Subcutaneous abdominal adipose tissue (tissue), 5 donors: ENCODE measurements around the gene GMIP.
A peak's percentile ranks its signal among the peaks of the same experiment; 100 is the strongest.

Source experiments
- H3K27ac ChIP-seq: one replicate; pipeline ENCODE4 v1.7.0; 2013; ENCODE audit warnings: low read depth, mild to moderate bottlenecking, inconsistent platforms, low read length, moderate library complexity
- H3K27me3 ChIP-seq, 5 donors: one replicate each; pipeline ENCODE4 v1.7.0; 2013; ENCODE audit warnings: low read length in 5 of 5, inconsistent platforms in 1 of 5; ENCODE audit not compliant: control insufficient read depth in 5 of 5, insufficient read depth in 4 of 5
- H3K36me3 ChIP-seq, 5 donors: one replicate each; pipeline ENCODE4 v1.7.0; 2013; ENCODE audit warnings: low read length in 5 of 5; ENCODE audit not compliant: control insufficient read depth in 5 of 5, insufficient read depth in 5 of 5
- H3K4me1 ChIP-seq, 5 donors: one replicate each; pipeline ENCODE4 v1.7.0; 2013; ENCODE audit warnings: low read length in 5 of 5, mild to moderate bottlenecking in 3 of 5, moderate library complexity in 1 of 5; ENCODE audit not compliant: control insufficient read depth in 5 of 5, insufficient read depth in 5 of 5
- H3K4me3 ChIP-seq, 5 donors: one replicate each; pipeline ENCODE4 v1.7.0; 2013; ENCODE audit warnings: low read length in 5 of 5, low read depth in 1 of 5
- H3K9ac ChIP-seq, 5 donors: one replicate each; pipeline ENCODE4 v1.7.0; 2013; ENCODE audit warnings: low read length in 5 of 5, mild to moderate bottlenecking in 4 of 5, moderate library complexity in 3 of 5
- H3K9me3 ChIP-seq, 5 donors: one replicate each; pipeline ENCODE4 v1.7.0; 2013; ENCODE audit warnings: low read length in 5 of 5; ENCODE audit not compliant: control insufficient read depth in 5 of 5
- donor health status: healthy.
- donor health status: healthy.
- donor health status: healthy.
- donor health status: healthy.
- donor health status: healthy.

Gene GMIP

DNA sequence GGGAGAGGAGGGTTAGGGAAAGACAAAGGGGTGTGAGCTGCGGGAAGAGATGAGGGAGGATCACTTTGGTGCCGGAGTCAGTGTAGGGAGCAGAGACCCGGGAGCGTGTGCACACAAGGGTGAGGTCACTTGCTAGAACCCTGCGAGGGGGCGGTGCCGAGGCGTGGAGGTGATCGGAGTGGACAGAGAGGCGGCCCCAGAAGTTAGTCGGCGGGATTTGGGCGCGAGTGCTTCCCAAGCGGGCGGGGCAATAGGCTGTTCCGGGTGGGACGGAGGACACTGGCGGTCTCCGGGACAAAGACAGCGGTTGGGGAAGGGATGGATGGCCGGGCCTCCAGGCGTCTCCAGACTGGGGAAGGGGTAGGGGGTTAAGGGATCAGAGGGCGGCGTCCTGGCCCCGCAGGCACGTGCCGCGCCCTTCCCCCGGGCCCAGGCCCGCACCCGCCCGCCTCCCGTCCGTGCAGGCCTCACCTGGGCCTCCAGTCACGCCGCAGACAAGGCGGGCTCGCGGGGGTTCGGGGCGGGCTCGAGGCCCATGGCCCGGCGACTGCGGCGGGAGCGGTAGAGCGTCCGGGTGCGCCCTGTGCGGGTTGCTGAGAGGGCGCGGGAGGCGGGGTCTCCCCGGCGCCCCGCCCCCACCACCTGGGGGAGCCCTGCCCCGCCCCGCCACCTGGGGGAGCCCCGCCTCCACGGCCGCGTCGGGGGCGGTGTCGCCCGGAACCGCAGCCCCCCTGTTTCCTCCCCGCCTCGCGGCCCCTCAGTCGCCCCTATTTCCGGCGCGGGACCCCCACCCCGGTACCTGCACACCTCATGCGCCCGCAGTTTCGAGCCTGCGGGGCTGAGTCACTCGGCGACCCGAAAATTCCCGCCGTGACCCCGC lies 15.6 kb downstream of the GMIP start, which contains the start of gene LPAR2:
LPAR2 (minus strand) TSS at position 600 of the 880 bp plus-strand sequence. CDS start 945 bp downstream, outside the sequence.
- Histone ChIP-seq H3K4me3 (peak within 1 kb of the TSS; percentile 49 to 66 (median 56)), H3K36me3 (peaks cover 0 to 17% (median 4%) of the 10 kb centered on the region in 5 donors), H3K4me1 (peaks cover 2 to 19% (median 13%) of the 10 kb centered on the region in 5 donors), H3K9ac (peak within 1 kb of the TSS in 4 of 5 donors; percentile 39 to 67 (median 56)), H3K9me3 (no peaks in the 10 kb centered on the region), H3K27me3 (peaks cover 0 to 8% (median 0%) of the 10 kb centered on the region in 5 donors), H3K27ac (no peak within 1 kb of the TSS)

DNA sequence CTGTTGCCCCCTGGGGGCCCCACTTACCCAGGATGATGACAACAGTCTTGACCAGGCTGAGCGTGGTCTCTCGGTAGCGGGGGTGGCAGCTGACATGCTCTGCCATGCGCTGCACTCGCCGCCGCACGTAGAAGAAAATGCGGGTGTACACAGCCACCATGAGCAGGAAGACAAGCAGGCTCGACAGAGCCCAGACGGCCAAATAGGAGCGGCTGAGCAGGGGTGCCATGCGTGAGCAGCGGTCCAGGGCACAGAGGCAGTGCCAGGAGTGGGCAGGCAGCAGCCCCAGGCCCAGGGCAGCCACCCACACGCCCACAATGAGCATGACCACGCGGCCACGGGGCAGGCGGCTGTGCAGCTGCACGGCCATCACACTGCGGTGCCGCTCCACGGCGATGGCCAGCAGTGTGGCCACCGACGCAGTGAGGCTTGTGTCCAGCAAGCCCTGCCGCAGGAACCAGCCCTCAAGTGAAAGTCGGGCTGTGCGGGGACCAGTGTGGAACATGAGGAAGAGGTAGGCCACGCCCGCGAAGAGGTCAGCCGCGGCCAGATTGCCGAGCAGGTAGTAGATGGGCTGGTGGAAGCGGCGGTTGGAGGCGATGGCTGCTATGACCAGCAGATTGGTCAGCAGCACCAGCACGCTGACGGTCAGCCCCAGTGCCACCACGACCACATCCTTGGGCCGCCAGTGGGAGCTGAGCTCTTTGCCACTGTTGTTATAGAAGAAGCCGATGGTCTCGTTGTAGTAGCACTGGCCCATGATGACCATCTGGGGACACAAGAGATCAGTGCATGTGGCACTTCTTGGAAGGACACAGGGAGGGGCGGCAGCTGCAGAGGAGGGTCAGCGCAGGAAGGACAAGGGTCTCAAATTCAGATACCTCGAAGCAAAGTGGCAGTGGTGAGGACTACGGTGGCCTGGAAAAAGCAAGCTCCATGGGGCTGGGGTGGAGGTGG lies 16.7 kb downstream of the GMIP start:
- H3K4me1 ChIP-seq, result peaks cover 2 to 19% (median 13%) of the 10 kb centered on the region in 5 donors
- H3K4me3 ChIP-seq, result peak overlapping the region in 3 of 5 donors; percentile 53 to 66 (median 56)
- peak overlapping the region in 1 of 5 donors; percentile 60 for H3K9ac ChIP-seq
- no peak overlapping the region for H3K27ac ChIP-seq
- peaks cover 0 to 11% (median 2%) of the 10 kb centered on the region in 5 donors for H3K36me3 ChIP-seq
- H3K27me3 ChIP-seq, result peaks cover 0 to 8% (median 0%) of the 10 kb centered on the region in 5 donors
- H3K9me3 ChIP-seq, result no peaks in the 10 kb centered on the region

GRCh38 chr19:19624032-19624570 lies 19.4 kb downstream of the GMIP start:
- Histone ChIP-seq H3K4me3 (no peak overlapping the region), H3K27ac (no peak overlapping the region), H3K4me1 (peaks cover 2 to 20% (median 13%) of the 10 kb centered on the region in 5 donors), H3K36me3 (peaks cover 0 to 5% (median 0%) of the 10 kb centered on the region in 5 donors), H3K9me3 (no peaks in the 10 kb centered on the region), H3K9ac (no peak overlapping the region), H3K27me3 (peaks cover 0 to 8% (median 0%) of the 10 kb centered on the region in 5 donors)

DNA sequence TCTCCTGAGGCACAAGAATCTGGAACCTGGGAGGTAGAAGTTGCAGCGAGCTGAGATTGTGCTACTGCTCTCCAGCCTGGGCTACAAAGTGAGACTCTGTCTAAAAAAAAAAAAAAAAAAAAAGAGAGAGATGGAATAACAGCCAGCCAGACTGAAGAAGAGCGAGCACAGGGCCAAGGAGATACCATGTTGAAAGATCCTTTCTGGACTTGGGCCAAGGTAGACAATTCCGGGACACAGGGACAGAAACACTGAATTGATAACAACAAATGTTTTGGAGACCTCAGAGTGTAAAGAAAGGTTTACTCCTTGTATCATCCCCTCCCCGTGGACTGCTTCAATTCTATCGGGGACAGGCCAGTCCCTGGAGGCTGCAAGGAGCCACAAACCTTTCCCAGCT lies 20.1 kb downstream of the GMIP start:
- no peaks in the 10 kb centered on the region for H3K9me3 ChIP-seq
- H3K27ac ChIP-seq, result no peak overlapping the region
- H3K4me1 ChIP-seq, result peaks cover 2 to 22% (median 13%) of the 10 kb centered on the region in 5 donors
- H3K9ac ChIP-seq, result no peak overlapping the region
- peaks cover 0 to 5% (median 0%) of the 10 kb centered on the region in 5 donors for H3K36me3 ChIP-seq
- no peak overlapping the region for H3K4me3 ChIP-seq
- H3K27me3 ChIP-seq, result peaks cover 0 to 8% (median 0%) of the 10 kb centered on the region in 5 donors

DNA sequence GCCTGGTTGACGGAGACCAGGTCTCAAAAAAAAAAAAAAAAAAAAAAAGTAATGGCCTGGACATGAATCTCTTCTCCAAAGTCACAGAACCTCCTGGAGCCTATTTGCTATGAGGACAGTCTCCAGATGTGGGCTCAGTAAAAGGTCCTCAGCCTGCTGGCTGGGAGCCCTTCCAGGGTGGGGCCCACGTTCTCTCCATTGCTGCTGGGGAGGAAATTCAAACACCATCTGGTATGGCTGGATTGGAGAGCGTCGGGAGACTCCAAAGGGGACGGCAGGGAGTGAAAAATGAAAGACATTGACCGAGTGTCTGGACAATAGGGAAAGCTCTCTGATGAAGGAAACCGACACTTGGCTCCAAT lies 23.6 kb downstream of the GMIP start:
- H3K9me3 ChIP-seq, result no peaks in the 10 kb centered on the region
- H3K36me3 ChIP-seq, result peaks cover 0 to 5% (median 0%) of the 10 kb centered on the region in 5 donors
- no peak overlapping the region for H3K27ac ChIP-seq
- H3K4me3 ChIP-seq, result no peak overlapping the region
- no peak overlapping the region for H3K9ac ChIP-seq
- no peaks in the 10 kb centered on the region for H3K27me3 ChIP-seq
- peaks cover 0 to 17% (median 12%) of the 10 kb centered on the region in 5 donors for H3K4me1 ChIP-seq

GRCh38 chr19:19619181-19619848 lies 24.1 kb downstream of the GMIP start:
- H3K4me3 ChIP-seq, result peak overlapping the region in 2 of 5 donors; percentile 55 to 68
- no peak overlapping the region for H3K27ac ChIP-seq
- no peaks in the 10 kb centered on the region for H3K27me3 ChIP-seq
- H3K4me1 ChIP-seq, result peaks cover 0 to 17% (median 12%) of the 10 kb centered on the region in 5 donors
- no peak overlapping the region for H3K9ac ChIP-seq
- H3K9me3 ChIP-seq, result no peaks in the 10 kb centered on the region
- peaks cover 0 to under 1% (median 0%) of the 10 kb centered on the region in 5 donors for H3K36me3 ChIP-seq

DNA sequence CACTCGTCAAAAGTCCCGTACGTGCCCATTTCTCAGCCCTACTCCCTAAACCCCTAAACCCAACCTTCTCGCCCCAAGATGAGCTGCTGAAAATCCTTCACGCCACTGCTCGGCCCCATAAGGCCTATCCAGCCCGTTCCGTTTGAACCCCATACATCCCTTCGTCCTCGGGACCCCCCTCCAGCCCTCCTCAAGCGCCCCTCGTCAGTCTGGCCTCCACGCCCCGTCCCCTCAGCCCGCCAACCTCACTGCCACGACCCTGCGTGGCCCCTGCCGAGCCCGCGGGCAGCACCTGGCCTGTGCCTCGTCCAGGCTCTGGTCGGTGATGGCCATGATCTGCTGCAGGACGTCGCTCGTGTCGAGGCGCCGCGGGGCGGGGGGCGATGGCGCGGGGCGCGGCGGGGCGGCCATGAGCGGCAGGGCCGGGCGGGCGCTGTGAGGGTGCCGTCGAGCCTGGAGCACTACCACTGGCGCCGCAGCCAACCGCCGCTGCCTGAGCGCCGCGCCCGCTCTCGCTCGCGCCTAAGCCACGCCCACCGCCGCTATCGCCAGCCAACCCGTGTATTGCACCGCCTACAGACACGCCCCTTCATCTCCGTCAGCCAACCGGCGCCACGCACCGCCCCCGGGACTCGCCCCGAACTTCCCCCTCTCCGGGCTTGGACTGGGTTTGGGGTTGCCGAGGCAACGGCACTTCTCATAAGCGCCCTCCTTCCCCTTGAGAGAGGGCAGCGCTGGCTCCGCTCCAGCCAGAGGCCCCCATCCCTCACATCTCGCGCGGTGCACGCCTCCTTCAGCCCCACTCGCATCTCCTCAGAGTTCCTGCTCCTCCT lies 25.0 kb downstream of the GMIP start, which contains the start of gene PBX4:
PBX4 (minus strand) TSS at position 469 of the 833 bp plus-strand sequence; CDS start at position 411, 58 bp downstream.
- Histone ChIP-seq H3K27ac (no peak within 1 kb of the TSS), H3K9me3 (no peaks in the 10 kb centered on the region), H3K4me1 (peaks cover 0 to 20% (median 12%) of the 10 kb centered on the region in 5 donors), H3K36me3 (no peaks in the 10 kb centered on the region), H3K9ac (peak within 1 kb of the TSS in 3 of 5 donors; percentile 10 to 45 (median 16)), H3K27me3 (no peaks in the 10 kb centered on the region), H3K4me3 (peak within 1 kb of the TSS; percentile 54 to 68 (median 55))

- no peak overlapping the region for H3K4me3 ChIP-seq
- H3K9ac ChIP-seq, result no peak overlapping the region
- no peak overlapping the region for H3K27ac ChIP-seq
- H3K36me3 ChIP-seq, result no peaks in the 10 kb centered on the region
- peaks cover 0 to 20% (median 12%) of the 10 kb centered on the region in 5 donors for H3K4me1 ChIP-seq
- no peaks in the 10 kb centered on the region for H3K27me3 ChIP-seq
- no peaks in the 10 kb centered on the region for H3K9me3 ChIP-seq
Observed at GRCh38 chr19:19615086-19615485, 28.4 kb downstream of the GMIP start.
